Embryonic facial prominence (tissue), 1 donor: ENCODE data around the gene GCSAM.

ENCODE experiments used
- DNase-seq: peaks from one replicate; pipeline ENCODE4 v3.0.0-alpha.2; 2016; ENCODE audit errors: extremely low spot score

GCSAM gene

DNA sequence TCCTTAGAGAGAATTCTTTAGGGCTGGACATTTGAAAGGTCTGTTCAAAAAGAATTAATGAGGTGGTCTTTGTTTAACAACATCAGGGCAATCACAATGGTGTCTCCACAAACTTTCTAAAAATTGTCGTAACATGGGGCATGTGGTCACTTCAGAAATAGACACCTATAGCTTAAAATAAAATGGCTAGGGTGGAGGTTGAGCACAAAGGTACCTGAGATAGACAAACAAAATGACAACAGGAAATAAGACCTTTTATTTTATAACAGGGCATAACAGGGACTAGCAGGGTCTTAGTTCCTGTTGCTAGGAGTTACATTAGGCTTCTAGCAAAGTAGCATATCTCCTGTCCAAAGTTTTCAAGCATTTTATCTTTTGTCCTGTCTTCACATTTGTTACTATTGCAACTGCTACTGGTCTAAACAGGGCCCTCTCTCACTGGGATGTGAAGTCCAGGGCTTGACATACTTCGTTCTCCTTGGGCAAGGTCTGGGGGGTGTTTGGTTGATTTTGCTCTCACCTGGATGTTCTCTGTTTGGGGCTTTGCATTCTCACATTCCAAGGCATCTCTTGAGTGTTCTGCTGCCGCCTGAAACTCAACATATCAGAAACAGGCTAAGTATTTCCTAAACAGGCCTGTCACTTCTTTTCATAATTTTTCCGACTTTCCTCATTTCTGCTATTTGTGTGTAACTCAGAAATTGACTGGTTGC is 3.0 kb downstream of the GCSAM start:
- DNase-seq = no peak

DNA sequence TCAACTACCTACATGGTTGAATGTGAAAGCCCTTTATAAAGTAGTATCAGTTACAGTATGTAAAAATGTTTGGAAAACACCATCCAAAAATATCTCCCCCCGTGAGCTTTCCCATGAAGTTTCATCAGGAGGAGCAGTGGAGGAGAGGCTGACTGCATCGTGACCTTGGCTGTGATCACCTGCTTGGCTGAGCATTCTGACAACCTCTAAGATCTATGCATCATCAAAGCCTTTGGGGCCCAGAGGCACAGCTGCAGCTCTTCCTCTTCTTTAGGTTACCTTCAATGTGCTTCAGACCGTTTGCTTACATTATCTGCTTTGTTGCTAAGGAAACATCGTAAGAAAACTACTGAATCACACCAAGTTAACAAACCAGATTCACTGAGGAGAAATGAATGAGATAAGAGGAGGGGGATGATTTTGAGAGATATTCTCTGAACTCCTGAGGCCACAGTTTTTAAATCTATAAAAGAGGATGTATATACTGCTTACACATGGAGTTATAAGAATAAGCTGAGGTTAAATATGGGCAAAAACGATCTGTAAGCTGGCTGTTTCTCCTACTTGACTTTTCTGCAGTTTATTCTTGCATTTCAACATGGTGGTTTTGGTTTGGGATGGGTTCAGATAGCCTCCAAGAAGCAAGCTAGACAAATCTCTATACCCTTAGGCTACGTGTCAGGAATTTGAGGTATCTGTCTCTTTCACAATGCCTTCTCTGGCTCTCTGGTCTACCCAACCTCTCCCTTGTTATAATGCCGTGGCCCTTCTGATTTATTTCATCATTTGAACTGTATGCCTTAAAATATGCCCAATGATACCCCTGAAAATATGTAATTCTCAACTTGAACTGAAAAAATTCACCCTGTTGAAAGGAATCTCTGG is 4.0 kb downstream of the GCSAM start:
- DNase-seq = no peak

DNA sequence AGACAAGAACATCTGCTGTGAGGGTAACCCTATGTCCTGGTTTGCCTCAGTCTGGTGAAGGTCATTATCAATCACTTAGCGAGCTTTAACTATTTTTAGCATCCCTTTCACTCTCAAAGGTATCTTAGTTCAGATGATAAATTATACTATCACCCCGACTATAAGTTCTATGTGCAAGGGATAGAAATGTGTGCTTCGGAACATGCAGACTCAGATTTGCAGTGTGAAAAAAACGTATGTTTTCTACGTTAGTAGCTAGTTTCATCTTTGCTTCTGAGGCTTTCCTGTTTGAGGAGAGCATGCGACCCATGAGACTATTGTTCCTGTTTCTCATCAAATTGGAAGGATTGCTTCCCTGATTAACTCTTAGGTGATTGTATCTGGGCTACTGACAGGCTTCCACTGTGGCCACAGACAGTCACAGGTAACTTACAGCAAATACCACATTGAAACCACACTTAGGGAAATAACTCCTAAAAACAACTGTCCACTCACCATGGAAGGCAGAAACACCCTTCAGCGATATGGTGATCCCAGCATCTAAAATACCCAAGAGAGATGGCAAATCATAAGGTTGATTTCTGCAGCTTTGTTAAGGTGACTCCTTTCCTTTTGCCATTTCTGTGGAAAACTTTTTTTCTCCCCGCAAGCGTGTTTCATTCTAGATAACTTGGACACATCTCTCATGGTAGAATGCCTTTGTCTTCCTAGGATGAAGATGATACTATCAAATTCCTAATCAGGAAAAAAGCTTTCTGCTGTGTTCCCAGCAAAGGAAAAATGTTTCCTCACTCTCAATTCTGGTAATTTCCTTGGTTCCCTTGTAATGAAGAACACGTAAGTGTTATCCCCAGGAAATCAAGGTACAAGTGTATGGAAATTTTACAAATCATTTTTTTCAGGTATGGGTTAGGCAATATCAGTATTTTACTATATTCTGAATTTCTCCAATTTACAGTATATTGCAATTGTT is 5.2 kb downstream of the GCSAM start:
- DNase-seq = no peak

DNA sequence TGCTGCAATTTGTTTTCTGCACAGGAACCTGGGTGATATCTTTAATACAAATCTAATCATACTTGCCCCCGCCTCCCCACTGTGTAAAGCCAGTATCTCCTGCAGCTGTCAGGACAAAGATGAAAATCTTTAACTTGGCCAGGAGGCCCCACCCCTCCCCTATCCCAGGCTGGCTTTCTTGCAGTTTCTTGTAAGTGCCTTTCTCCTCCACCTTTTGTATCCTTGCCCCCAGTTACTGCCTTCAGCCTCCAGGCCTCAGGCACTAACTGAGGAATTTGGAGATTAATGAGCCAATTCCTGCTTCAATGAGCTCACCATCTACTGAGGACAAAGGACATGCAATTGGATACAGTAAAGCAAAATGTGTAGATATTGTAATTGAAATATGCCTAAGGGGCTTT is 6.5 kb downstream of the GCSAM start:
- DNase-seq = no peak

DNA sequence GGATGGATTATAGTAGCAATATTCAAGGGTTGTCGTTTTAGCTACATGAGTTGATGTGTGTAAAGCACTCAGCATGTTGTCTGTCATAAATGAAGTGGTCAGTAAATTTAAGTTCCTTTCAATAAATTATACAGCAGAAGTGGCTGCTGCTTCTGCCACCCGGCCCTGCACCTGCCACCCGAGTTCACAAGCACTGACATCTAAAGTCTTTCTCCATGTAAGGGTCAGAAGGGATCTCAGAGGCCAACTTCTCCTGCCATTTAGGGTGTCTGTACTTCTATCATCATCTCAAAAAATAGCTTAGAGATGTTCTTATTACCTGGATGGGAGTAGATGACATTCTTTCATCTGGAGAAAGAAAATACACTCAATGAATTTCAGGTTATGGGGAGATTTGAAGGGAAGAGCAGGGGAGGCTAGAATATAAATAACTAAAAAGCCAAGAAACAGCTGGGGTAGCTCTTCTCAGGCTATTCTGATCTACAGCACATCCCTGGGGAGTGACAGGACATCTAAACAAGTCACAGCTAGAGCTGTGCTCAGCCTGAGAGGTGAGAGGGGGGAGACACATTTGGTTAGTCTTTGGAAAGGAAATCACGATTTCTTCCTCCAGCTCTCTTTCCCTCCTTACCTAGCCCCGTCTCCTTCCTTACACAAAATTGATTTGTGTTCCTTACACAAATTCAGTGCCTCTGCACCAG is 8.0 kb downstream of the GCSAM start:
- DNase-seq = no peak

DNA sequence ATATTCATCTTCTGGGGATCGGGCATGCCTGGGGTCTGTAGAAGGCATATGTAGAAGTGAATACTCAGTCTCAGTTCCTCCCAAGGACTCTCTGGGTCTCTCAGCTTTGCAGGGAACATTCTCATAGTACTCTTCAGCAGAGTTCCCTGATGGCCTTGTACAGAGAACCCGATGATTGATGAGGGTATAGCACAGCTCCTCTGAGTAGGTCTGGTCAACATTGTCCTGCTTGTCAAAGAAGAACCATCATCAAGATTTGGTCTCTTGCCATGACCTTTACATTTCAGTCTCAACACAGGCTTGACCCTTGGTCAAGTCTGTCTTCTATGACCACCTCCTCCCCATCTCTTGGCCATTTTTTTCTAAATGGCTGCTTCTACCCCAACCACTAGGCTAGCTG is 9.5 kb downstream of the GCSAM start:
- DNase-seq = no peak

DNA sequence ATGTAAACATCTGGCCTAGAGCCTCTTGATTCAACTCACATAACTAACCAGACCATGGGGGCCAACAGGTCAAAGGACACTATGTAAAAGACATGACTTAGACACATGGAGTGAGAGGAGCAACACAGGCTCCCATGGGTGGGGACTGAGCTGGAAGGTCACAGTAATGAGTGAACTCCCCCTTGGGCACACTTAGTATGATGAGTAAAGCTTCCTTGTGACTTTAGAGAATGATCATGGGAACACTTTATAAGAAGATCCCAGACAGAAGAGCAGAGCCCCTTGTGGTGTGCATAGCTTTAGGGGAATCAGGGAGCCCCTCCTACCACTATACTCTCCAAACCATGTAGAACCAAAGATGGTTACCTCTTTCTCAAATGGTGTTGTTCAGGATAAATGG is 10.2 kb downstream of the GCSAM start:
- no peak for DNase-seq

DNA sequence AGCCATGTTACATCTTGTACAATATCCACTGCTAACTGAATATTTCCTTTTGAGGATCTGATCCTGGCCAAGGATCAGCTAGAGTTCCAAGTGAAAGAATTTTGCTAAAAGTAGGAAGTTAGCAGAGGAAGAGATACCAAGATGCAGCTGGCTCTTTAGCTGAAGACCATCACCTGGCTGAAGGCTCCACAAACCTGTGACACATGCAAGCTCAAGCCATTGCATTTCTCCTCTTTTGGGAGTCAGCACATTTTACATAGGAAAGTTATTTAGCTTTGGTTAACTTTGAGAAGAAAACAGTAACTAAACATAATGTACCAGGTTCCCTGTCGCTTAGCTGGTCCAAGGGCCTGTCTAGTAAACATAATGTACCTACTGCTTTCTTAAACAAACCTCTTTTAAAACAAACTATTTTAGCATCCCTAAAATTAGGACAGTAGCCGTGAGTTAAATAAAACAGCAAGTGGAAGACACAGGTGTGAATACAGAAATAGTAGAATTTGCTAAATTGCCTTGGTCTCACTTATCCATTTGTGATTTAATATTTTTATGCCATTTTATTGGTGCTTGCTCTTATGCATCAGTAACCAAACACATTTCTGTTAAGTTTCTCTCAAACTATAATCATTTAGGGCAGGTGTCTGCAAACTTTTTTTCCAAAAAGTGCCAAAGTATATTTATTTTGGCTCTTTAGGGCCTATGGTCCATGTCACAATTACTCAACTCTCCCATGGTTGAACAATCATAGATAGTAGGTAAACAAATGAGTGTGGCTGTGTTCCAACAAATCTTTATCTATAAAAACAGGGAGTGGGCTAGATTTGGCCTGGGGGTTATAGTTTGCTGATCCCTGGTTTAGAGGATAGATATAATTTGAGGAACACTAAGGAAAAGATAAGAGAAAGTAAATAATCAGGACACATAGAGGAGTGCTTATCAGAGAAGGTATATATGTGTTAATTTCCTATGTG is 11.2 kb downstream of the GCSAM start:
- DNase-seq = no peak

DNA sequence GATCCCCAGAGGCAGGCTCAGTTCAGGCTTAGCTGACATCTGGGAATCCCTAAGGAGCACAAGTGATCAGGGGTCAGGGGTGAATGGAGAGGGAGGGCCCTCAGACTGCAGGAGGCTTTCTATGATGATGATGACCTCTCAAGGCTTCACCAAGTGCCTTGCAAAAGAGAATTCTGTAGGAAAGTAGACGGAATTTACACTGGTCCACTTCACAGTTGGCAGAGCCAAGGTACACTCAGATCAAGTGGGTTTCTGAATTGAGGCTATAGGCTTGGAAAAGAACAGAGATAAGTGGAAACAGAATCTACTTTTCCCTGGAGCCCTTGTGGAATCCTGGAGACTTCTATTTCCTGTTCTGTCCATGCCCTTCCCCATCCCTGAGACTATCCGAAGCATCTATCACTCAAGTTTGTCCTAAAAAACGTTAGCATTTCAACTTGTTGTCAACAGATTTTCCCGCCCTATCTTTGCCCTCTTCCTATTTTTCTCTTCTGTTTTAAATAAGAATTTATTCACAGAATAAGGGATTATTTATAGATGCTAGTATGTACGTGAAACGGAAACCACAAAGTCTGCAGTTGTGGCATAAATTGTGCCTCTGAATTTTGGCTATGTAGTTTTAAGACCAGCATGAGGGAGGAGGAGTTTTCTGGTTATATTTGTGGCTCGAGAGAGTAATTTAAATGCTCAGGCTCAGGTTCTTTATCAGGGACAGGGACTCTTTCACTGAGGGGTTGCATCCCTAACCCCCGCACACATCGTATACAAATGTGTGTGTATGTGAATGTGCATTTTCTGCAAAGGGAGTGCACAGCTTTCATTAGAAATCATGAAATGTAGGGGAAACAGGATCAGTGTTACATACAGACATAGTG is 12.8 kb downstream of the GCSAM start:
- DNase-seq = no peak

DNA sequence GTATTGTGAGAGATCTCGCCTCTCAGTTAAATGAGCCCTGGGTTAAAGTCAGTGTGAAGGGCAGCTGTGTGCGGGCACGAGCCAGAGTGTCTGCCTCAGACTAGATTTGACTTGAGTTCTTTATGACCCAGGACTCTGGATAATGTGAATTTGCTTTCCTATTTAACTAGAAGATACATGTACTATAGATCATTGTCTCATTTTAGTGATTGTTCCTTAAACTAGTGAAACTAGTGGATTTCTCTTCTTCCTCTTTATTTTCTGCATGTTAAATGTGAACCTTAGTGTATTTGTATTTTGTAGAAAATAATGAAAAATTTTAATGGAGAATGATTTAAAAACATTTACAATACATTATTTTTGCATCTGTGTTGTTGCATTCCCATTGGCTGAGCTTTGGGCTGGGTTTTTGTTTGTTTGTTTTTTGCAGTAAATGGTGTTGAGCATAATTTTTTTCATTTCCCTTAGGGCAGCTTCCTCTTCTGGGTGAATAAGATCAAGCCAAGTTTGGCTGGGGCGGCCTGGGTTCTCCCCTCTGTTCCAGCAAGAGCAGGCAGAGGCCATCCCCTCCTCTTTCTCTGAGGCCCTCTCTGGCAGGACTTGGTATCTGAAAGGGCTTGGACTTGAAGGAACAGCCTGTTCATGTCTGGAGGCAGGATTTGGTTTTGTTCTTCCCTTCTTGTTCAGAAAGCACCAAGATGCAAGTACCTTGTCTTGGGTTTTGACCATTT is 15.0 kb downstream of the GCSAM start:
- DNase-seq = no peak

DNA sequence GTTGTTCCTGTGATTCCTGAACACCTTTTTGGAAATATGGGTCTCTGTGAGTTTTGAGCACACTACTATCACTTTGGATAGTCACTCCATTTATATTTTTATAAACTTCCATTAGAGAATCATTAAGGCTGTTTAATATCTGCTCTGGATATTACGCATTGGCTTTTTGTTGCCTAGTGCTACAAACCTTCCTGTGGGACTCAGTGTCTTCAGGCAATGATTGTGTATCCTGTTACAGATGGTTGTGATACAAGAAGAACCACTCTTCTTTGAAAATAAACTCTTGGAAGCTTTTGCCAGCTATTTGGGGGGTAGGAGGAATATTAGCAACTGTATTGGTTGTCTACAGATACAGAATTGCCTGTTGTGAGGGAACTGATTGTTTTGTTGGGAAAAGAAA is 15.6 kb downstream of the GCSAM start:
- no peak for DNase-seq

DNA sequence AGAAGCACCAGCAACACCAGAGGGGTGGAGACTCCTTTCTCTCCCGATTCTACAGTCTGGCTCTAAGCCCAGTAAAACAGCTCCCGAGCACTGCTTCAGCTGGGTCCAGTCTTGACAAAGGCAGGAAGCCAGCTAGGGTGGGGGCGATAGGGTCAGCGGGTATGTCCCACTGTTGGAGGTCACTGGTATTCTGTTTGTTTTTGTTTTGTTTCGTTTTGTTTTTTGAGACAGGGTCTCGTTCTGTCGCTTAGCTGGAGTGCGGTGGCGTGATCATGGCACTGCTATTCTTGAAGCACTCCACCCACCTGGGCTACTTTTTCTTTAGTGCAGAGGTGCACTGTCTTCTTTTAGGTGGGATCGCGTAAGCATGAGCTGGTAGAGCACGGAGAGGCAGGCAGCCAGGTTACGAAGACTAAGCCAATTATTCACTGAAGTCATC is 16.3 kb downstream of the GCSAM start:
- DNase-seq = no peak

DNA sequence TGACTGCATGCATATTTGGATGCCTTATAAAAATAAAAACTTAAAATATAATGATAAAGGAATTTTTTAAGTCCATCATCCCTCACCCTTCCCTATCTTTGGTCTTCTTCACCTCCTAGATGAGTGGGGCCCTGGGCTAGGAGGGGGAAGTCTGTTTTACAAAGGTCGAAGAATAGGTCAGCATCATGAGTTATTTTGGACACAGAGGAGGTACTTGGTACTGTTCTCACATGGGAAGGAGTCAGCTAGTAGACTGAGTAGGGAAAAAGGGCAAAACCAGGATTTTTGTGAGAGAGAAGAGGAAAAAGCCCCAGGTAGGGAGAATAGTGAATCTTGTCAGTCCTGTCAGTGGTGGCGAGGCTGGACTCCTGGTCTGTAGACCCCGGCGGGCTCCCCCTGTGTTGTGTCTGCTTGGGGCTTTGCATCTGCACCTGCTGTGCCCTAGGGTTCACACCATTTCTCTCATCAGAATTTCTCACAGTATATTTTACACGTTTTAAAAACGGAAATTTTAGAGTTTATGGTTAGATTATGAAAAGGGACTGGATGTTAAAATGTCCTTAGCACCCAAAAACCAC is 17.2 kb downstream of the GCSAM start:
- no peak for DNase-seq

DNA sequence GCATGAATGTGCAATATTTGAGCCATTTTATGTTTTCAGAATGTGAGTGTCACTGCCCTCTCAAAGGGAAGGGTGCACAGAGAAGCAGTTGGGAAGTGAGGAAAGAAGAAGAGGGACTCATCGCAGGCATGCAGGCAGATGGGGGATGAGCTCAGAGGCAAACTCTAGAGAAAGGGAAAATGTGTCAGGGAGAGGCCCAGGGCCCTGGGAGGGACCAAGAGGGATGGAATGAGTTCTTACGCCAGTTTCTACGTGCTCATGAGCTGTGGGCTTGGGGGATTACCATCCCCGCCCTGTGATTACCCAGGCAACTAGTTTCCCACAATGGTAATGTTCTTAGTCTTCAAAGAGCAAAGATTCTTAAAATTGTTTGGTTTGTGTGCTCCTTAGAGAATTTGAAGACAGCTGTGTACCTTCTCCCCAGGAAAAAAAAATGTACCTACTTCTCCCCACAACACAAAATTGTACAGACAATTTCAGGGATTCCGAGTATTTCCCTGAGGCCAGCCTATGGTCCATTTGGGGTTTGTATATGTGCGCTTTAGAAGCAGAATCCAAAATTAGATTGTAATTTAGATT is 17.8 kb downstream of the GCSAM start:
- DNase-seq = no peak

DNA sequence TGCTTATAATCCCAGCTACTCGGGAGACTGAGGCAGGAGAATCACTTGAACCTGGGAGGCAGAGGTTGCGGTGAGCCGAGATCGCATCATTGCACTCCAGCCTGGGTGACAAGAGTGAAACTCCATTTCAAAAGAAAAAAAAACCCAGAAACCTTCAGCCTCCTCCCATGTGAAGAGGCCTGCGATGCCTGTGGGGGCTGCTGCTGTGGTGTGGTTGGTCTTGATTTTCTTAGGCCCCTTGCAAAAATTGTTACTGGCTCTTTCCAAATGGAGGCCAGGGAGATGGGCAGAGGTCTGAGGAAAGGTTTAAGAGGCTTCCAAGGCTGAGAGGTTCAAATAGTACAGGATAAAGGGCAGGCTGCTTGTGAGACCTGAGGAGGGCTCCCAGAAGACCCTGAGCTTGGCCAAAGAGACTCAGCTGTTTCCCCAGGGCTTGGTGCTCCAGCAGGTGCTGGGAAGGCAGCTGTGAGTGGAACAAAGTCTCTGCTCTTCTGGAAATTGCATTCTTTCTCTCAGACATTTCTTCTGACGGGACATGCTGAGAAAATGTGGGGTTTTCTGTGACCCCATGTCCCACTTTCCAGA is 18.4 kb downstream of the GCSAM start:
- DNase-seq = no peak

DNA sequence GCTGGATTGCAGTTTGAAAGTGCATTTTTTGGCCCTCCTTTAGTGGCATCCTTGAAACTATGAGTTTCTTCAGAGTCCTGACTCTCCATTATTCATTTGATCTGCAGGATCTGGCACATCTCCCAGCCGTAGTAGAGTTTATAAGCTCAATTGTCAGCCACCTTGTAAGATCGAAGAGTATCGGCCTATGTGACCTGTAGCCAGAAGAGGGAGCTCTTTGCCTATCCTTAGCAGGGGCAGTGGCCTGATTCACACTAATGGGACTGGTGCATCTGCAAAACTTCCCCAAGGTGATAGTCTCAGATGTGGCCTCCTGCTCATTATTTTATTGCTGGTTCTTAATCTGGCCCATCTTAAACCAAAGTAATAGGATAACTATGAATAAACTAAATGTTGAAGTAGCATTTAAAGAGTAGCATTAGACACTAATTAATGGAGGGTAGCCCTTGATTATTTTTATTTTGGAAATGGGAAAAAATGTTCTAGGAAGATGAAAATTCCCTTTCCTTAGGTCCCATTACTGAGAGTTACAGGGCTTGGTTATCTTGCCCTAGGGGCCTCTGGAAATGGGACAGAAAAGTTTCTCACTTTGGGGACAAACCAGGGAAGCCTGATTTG is 21.2 kb downstream of the GCSAM start:
- peak; percentile 30 for DNase-seq

DNA sequence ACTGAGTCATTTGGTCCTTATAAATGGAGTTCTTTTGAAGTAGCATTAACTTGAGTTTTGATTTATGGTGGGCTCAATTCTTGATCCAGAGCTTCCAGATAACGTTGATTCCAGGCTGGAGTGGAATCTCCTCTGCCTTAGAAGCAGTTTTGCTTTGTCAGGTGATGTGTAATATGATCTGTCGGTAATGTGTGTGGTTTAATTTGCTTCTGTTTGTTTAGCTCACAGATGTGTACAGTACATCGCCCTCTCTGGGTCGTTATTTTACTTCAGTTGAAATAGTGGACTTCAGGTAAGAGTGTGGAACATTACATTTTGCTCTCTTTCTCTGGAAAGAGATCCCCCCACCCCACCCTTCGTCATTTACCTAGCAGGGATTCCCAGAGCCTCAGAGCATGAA is 23.7 kb downstream of the GCSAM start:
- DNase-seq = no peak
